Suppressor macrophage (primary cell): ENCODE results near the gene PROK1.
A peak's percentile ranks its signal among the peaks of the same experiment; 100 is the strongest.

Experiments
- DNase-seq, 4 experiments: peaks; one replicate each; pipeline ENCODE4 v3.0.0-alpha.2; 2020 to 2022

Gene PROK1

DNA sequence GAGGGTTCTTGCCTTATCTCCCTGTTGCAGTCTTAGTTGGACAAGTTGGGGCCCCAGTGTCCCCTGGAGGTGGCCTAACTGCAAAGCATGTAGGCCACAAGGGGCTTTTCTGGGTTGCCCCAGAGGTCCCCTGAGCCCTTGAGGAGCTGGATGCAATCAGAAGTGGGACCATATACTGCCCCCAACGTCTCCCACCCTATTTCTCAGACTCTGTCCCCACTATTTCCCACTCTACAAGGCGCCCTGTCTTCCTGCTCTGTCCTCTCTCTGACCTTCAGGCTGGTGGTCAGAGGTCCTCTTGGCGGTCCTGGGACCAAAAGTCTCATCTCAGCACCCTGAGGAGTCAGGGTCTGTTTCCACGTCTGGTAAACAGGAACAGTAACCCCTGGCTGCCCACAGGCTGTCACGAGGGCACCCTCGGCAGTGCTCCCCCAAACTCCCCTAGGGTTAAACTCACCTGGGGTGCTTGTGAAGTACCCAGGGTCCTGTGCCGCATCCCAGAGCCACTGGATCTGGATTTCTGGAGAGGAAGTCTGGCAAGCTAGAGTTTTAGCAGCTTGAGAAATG, 14.9 kb downstream of the PROK1 start:
- DNase-seq = no peak

DNA sequence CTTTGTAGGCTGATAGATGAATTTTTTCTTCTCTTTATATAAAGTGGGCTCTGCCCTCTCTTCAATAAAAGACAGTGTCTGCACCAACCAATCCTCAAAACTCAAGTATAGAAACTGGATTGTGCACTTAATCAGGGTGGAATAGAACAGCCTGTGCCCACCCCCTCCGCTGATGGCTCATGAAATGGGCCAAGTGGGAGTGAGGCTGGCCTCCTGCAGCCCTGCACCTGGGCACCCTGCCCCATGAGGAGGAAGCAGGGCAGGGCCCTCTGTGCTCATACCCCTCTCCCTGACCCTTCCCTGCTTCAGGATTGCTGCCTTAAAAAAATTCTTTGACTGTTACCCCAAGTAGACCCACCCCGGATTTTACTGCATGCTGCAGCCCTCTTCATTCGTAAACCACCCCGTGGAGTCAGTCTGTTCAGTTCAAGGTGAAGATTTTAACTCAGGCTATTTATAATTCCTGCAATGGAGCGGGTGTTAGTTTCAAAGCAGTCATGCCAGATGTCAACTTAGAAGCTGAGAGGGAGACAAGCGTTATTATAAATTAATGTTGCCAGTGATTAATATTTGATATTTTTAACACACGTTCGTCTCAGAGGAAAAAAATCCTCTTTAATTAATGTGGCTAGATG, 15.8 kb downstream of the PROK1 start:
- DNase-seq = no peak

DNA sequence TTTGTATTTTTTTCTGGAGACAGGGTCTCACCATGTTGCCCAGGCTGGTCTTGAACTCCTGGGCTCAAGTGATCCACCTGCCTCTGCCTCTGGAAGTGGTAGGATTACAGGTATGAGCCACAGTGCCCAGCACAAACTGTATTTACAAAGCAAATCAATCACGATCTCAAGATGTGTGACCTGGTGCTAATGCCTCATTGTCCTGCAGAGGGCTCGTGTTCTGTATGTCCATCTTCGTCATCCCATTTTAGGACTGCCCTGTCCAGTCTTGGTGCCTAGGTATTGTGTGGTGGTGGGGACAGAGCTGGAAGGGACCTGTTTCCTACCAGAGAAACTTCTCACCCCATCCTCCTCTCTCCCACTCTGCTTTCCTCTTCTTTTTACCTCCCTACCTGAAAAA, 20.2 kb downstream of the PROK1 start:
- no peak for DNase-seq

DNA sequence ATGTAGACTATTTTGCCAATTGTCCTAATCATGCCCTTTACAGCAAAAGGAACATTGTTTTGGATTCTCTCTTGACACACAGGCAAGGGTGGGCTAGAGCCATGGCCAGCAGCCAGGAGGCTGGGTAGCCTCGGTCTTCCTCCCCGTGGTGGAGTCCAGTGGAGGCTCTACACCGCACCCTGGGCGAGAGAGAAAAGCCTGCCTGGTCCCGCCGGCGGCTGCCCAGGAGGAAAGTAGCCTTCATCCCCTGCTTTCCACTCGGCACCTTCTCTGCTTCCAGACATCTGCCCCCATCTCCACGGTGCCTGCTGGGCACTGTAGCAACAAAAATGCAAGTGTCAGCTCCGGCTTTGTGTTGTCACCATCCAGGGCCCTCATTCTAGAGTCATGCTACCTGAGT, 21.6 kb downstream of the PROK1 start:
- DNase-seq = no peak

DNA sequence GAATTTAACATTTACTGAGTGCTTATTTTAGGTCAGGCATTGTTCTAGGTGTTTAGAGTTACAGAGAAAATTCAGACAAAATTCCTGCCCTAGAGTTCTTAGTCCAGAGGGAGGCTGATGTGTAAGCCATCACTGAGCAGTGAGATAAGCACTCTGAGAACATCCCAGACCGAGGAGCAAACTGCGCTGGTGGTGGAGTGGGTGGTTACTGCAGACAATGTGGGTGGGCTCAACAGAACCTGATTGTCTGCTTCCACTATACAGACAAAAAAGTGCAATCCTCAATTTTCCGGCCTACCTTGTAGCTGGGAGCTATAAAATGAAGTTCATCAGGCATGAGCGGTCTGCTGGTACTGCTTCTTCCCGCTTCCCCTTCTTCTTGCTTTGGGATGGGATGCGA, 23.5 kb downstream of the PROK1 start:
- no peak for DNase-seq

DNA sequence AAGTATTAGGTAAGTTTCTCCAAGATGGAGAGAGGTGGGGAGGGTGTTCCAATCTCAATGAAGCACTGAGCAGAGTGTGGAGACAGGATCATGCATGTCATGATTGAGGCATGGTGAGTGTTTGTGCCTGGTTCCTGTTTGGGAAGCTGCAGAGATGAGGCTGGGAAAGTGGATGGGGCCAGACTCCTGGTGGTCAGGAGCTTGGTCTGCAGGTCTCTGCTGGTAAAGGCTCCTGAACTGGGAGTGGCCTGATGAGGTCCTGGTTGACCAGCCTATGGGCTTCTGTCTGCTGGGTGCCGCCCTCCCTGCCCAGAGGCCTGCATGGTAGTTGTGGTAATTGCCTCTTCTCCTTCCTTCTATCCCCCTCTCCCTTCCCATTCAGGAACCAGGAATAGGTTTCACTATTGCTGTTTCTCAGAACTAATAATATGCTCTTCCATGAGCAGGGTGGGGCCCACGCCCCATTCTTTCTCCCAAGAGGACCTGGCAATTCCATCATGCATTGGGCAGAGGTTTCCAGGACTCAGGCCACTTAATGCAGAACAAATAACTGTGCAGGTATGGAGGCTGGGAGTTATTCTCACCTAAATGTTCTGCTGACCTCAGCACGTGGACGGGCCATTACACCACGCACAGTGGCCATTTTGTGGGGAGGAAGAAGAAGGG, 24.5 kb downstream of the PROK1 start:
- DNase-seq = peak; percentile 15 to 32 (median 18)

DNA sequence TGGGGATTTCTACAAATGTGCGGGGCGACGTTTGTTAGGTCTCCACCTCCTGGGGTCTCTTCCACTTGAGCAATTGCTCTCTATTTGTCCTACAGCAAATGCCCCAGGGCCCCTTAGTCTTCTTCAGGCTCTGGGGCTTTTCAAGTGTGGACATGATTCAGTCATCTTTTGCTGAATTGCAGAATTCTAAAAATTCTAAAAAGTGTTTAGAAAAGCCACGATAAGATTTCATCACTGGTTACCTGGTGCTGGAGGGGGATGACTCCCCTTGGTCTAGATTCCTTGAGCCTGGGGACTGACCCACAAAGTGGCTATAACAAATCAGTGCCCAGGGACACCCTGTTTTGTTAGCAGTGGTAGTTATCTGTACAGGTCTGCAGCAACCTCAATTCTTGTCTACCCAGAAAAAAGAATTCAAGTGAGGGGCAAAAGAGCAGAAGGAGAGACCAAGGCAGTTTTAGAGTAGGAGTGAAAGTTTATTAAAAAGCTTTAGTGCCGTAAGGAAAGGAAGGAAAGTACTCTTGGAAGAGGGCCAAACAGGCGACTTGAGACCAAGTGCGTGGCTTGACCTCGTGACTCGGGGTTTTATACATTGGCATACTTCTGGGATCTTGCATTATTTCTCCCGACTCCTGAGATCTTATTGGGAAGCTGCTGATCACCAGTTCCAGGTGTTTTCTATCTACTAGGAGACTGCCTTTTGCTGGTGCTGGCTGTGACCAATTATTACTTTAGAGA, 25.2 kb downstream of the PROK1 start:
- DNase-seq = peak; percentile 31 to 64 (median 53)

DNA sequence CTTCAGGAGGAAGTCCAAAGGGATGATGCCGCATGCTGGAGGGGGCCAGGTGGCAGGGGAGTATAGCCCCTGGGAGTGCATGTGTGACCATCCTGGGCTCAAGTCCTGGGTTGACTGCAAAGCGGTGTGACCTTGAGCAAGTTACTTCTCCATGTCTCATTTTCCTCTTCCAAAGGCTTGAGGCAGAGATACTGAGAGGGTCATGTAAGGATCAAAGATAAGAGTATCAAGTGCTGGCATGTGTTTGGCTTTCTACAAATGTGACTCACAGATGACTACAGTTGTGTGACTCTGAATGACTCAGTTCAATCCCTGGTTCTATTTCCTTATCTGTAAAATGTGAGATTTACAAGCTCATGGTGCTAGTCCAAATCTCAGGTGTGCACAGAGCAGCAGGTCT, 26.1 kb downstream of the PROK1 start:
- DNase-seq = peak; percentile 24 to 71 (median 46)

DNA sequence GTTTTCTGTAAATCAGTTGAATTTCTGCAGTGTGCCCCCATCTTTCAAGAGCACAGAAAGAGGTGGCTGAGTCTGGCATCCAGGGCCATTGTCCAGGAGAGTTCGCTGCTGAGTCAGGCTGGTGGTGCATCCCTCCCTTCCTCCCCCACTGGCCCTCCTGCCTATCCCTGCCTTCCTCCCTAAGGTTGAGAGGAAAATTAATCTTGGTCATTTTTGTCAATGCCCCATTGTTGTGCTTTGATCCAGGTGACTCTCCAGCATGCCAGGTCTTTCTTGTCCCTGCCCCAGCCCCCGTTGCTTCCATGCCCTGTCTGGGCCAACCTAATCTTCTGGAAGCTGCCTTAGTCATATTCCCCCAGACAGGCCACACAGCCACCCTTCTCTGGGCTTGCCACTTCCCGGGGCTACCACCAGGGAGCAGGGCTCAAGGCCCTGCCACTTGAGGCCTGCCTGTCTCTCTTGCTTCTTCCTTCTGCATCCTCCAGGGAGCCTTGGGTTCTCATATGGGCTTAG, 26.6 kb downstream of the PROK1 start:
- peak in 3 of 4 experiments; percentile 29 to 53 (median 44) for DNase-seq

DNA sequence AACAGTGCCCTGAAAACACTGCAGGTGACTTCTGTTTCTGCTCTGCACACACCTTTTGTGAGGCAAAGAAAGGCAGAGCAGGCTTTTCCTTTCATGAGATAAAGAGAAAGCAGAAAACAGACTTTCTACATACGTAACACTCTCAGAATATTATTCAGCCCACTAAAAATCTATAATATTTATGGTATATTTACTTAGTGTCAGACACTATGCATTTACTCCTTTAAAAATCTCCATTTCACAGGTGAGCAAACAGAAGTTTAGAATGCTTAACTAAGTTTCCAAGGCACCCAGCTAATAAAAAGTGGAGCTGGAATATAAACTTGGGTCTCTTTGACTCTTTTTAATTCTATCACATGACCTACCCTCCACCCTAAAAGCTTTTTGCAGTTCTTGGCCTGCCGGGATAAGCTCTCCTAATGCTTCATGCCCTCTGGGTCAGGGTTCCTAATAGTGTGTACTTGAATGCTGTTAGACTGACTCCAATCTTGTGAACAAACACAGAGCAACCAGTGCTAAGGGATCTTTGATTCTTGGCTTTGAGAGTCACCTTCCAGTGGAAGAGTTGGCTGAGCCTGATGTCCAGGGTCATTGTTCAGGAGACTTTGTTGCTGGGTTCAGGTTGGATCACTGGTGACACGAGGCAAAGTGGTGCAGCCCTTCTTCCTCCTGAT, 27.2 kb downstream of the PROK1 start:
- no peak for DNase-seq

DNA sequence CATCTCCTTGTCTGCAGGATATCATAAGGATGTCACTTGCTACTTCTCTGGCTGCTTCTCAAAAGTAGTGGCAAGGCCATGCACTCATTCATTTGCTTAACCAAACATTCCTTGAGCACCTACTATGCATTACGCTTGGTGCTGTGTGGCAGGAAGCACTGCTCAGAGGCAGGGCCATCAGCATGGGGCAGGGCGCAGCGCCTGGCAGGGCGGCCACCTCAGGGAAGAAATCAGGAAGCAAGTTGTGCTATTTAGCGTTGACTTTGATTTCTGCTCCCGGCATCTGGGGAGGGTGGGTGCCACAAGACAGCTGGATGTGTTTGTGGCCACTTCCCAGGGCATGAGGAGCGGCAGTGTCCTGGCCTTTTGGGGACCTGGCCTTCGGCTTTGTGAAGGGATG, 27.9 kb downstream of the PROK1 start:
- no peak for DNase-seq

DNA sequence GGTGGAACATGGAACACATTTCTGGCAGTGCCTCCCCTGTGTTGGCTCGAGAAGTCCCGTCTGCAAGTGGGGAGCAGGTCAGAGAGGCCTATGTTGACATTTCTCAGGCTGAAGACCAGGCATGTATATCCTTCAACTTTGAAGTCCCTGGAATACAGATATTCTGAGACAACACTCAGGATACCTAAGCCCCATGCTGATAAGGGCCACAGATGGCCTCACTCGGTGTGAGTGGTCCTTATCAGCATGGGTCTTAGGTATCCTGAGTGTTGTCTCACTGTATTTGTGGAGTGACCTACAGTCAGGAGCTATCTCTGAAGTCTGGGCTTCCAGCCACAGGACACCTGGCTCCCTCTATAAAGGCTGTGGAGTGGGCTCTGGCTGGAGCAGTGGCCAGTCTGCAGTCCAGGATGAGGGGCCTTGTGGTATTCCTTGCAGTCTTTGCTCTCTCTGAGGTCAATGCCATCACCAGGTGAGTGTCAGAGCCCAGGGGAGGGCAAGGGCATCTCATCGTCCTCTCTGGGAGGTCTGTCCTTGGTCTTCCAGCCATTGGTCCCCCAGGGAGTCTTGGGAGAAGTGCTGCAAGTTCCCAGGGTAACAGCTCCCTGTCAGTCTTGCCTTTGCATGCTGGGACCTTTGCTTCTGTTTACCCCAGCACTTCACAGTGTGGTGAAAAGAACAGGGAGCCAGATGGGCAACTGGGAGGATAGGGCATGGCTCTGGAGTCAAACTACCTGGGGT, 29.6 kb downstream of the PROK1 start:
- DNase-seq = no peak

DNA sequence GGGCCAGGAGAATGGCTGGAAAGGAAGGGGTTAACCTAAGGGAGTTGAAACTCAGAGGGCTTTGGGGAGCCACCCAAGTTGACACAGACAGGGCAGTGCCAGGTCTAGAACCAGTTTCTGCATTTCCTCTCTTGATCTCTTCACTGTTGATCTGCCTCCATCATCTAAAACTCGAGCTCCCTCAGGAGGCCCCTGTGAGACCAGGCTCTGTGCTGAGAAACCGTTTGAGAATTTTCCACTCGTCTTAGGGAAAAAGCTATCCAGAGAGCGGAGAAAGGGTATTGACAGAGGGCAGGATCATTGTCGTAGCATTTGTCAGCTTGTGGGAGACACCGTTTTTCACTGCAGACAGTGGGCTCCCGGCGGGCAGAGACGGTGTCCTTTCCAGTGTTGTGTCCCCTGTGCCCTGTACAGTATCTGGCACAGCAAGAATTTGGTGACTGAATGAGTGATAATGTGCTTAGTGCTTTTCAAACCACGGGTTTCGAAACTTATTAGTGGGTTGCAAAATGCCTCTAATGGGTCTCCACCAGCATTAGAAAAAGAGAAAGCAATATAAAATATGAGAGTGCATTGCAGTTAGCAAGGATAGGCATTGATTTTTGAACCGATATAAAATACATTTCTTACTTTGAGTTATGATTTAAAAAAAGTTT, 31.1 kb downstream of the PROK1 start:
- no peak for DNase-seq

DNA sequence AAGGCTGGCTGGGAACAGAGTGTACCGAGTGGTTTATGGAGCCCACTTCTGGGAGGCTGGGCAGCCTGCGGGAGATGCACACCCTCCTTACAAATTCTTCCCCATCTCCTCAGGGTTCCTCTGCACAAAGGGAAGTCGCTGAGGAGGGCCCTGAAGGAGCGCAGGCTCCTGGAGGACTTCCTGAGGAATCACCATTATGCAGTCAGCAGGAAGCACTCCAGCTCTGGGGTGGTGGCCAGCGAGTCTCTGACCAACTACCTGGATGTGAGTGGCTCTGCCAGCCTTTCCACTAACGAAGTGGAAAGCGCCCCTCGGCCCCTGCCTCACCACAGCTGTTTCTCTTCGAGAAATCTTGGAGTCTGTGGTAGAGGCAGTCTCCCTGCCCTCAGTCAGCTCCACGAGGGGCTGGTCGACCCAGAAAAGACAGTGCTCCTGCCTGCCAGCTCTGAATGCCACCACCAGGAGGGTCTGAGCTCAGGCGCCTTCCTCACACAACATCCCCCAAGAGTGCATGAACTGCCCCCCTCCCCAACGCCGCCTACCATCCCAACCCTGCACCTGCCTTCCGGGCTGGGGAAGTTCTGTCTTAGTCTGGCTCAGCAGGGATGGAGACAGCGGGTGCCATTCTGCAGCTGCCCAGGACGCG, 31.8 kb downstream of the PROK1 start:
- peak; percentile 41 to 76 (median 62) for DNase-seq

DNA sequence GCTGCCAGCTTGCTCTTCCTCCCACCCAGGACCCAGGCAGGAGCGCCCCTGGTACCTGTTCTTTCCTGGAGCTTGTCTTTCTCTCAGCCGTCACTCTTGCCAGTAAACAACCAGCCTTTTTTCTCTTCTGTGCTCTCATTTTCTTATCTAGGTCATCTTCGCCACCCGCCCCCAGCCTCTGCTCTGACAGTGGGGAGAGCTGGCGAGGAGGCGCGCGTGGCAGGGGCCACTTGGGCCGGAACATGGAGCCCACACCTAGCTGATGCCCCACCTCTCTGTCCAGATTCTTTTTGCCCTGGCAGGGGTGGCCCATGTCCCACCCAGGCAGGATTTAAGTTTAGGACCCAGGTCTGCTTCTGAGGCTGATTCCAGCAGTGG, 32.3 kb downstream of the PROK1 start:
- DNase-seq = no peak

DNA sequence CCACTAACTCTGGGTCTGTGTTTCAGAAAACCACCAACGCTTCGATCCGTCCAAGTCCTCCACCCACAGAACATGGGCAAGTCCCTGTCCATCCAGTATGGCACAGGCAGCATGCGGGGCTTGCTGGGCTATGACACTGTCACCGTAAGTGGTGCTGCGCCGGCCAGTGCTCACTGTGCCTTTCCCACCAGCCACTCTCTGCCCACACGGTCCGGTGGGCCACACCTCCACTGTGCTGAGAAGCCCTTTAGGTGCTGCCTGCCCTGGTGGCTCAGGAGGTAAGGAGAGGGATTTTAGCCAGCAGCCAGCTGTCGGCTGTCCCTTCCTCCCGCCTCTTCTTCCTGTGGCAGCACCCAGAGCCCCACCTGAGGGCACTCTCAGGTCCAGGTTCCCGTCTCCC, 33.9 kb downstream of the PROK1 start:
- no peak for DNase-seq

DNA sequence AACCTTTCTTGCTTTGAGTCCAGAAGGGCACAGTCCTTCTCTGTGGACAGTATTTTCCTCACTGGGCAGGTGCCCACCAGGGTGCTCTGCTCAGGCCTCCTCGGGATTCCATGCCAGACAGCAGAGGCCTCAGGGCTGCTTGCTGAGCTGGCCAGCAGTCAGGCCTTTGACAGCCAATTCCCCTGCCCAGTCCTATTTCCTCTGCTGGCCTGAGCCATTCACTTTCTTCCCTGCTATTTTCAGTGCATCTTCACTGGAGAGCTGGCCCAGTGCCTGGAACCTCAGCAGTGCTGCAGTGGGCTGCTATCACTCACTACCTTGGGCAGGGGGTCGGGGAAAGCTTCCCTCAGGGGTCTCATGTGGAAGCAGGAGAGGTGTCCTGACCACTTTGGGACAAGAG, 34.8 kb downstream of the PROK1 start:
- DNase-seq = no peak

DNA sequence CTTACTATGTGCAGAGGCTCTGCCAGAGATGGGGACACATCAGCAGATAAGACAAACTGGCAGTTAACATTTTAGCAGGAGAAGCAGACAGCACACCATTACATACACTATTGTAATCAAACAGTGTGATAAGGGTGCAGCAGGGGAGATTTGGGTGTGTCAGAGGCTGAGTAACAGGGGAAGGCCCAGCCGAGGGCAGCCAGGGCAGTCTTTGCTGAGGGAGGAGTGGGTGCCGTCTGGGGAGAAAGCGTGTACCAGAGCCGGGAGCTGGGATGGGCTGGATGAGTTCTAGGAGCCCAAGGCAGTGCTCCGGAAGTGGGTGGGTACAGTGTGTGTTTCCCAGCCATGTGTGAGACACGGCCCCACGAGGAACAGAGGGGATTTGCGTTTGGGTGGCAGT, 36.8 kb downstream of the PROK1 start:
- no peak for DNase-seq

DNA sequence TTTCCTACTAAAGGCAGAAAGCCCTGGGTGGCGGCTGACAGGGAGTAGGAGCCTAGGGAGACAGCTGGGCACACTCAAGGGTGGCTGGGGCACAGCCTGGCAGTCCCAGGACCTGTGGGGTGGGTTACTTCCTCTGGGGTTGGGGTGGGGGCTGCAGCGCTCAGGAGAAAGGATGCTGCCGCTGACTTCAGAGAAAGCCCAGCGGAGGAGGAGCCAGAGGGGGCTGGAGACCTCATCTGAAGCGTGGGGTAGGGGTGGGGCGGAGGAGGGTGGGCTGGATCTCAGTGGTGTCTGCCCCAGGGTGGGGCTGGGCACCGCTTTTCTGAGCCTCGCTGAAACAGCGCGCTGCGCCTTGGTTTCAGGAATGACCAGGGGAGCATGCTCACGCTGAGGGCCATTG, 37.2 kb downstream of the PROK1 start:
- DNase-seq = no peak

DNA sequence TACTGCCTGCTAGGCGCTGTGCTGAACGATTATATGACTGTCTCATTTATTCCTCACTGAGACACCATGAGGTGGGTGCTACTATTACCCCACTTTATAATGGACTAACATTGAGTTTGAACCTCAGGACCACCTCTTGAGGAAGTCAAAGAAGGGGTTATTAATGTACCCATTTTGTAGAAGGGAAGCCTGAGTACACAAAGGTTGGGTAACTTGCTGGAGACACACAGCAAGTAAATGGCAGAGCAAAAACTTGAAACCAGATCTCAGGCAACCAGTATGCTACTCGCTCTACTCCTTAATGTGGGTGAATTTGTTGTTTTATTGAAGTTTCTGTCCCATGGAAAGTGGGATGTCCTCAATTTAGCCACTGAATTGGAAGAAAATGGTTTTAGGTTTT, 37.9 kb downstream of the PROK1 start:
- no peak for DNase-seq

DNA sequence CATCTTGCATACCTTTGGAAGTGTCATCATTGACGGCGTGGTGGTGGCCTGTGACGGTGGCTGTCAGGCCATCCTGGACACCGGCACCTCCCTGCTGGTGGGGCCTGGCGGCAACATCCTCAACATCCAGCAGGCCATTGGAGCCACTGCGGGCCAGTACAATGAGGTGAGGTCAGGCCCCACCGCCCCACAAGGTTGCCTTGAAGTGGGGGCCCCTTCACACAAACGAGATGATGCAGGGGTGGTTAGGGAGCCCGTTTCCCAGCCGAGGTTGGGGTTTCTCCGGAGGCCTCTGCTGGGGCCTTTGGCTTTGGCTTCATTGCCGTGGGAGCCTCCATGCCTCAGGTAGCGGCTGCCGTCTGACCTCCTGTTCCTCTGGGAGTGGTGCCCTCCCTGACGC, 38.5 kb downstream of the PROK1 start:
- DNase-seq = no peak
